GM15510 (cell line): ENCODE measurements around the gene COL28A1.

Experiments
- POLR2A ChIP-seq: IDR thresholded peaks from 3 replicates; pipeline ENCODE4 v1.6.1; 2011; ENCODE audit warnings: borderline replicate concordance; ENCODE audit not compliant: insufficient read length; ENCODE audit errors: extremely low read depth

COL28A1 gene

GRCh38 chr7:7504910-7505704 lies 30.6 kb downstream of the COL28A1 start:
- no peak for TF ChIP-seq POLR2A

GRCh38 chr7:7499892-7500291 lies 35.8 kb downstream of the COL28A1 start:
- no peak for TF ChIP-seq POLR2A

GRCh38 chr7:7498856-7499255 lies 36.8 kb downstream of the COL28A1 start:
- TF ChIP-seq POLR2A: no peak

DNA sequence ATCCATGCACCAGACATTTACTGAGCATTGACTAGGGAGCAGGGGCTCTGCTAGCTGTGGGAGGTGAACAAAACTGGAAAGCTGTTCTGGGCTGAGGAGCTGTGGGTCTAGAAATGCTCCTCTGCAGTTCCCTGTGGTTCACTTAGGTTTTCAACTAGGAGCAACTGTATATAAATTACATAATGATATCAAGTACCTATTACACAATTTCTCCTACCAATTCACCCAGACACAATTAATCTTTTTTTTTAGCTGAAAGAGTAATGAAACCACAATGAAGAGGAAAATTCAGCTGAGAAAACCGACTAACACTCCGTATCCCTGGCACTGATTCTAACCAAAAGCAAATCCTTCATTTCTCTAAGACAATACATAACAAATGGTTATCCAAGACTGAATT lies 39.4 kb downstream of the COL28A1 start:
- no peak for TF ChIP-seq POLR2A

GRCh38 chr7:7495171-7495570 lies 40.5 kb downstream of the COL28A1 start:
- no peak for TF ChIP-seq POLR2A

DNA sequence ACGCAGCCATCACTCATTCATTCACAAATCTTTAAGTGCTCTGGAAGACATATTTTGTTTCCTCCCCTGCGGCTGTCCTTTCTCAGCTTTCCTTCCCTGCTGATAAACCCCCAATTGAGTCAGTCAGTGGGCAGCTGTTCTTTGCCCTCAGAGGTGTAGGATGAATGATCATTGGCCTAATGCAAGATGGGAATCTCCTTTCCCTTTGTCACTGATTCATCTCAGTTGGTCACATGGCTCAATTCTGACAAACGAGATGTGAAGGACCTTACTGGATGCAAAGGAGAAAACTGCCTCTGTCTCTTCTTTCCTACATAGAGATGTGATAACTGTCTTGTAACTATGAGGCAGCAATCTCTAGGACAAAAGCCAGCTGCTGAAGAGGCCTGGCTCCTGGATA lies 44.6 kb downstream of the COL28A1 start:
- no peak for TF ChIP-seq POLR2A

GRCh38 chr7:7490003-7490402 lies 45.7 kb downstream of the COL28A1 start:
- TF ChIP-seq POLR2A: no peak

- no peak for TF ChIP-seq POLR2A
Observed at GRCh38 chr7:7489546-7489945, 46.1 kb downstream of the COL28A1 start.

DNA sequence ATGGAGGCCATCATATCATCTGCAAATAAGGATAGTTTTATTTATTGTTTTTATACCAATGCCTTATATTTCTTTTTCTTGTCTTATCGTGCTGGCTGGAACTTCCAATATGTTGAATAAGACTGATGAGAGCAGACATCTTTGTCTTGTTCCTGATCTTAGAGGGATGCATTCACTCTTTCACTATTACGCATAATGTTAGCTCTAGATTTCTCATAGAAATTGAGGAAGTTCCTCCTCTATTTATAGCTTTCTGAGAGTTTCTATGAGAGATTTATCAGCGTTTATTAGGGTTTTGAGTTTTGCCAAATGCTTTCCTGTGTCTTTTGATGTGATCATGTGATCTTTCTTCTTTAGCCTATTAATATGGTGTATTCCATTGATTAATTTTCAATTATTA lies 49.3 kb downstream of the COL28A1 start:
- no peak for TF ChIP-seq POLR2A

- no peak for TF ChIP-seq POLR2A
Observed at GRCh38 chr7:7484072-7484471, 51.6 kb downstream of the COL28A1 start.

DNA sequence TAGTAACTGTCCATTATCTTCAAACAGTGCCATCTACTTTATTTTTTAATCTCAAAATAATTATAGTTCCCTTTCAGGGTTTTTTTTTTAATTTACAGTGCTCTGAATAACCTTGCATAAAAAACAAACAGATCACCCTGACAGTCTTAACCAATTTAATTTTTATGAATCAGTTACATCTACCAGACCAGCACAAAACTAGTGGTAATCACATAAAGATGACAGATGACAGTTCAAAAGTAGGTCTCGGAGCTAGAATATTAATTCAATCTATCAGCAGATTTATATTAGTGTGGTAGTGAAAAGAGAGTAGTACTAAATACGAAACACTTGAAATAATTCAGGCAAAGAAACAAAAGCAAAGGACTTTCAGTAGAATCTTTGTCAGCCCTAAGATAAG lies 53.9 kb downstream of the COL28A1 start:
- no peak for TF ChIP-seq POLR2A

- no peak for TF ChIP-seq POLR2A
Observed at GRCh38 chr7:7479275-7479805, 56.3 kb downstream of the COL28A1 start.

DNA sequence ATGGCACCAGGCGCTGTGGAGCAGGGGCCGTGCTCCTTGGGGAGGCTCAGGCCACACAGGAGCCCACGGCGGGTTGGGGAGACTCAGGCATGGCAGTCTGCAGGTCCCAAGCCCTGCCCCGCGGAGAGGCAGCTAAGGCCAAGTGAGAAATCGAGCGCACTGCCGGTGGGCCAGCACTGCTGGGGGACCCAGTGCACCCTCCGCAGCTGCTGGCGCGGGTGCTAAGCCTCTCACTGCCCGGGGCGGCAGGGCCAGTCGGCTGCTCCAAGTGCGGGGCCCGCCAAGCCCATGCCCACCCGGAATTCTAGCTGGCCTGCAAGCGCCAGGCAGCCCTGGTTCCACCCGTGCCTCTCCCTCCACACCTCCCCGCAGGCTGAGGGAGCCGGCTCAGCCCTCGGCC lies 57.1 kb downstream of the COL28A1 start:
- no peak for TF ChIP-seq POLR2A

DNA sequence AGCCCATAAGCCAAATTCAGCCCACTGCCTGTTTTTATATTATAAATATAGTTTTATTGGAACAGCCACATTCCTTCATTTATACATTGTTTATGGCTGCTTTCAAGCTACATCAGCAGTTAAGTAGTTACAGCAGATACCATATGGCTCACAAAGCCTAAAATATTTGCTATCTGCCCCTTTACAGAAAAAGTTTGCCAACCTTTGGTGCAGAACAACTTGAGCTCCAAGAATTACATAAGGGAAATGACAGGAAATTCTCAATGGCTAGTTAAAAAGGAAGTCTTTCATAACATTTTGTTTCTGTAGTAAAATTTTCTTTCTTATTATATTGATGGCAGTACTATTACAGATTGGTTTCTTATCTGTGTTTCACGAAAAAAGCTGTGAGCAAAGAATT lies 59.3 kb downstream of the COL28A1 start:
- no peak for TF ChIP-seq POLR2A

DNA sequence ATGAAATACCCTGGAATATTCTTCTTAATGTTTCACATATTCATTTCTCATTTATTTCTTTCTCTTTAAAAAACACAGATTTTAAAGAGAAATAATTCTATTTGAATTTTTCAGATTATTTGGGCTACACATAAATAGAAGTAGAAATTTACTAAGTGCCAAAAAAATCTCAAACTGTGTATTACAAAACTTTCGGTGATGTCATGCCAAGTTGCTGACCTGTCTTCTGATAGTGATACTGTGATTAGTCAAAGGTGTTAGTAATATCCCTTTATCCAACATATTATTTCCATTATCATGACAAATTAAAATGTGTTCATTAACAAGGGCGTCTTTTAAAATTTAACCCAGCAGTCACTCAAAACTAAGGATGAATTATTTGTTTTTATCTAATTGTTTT lies 60.1 kb downstream of the COL28A1 start:
- no peak for TF ChIP-seq POLR2A

- no peak for TF ChIP-seq POLR2A
Observed at GRCh38 chr7:7474436-7474835, 61.2 kb downstream of the COL28A1 start.

GRCh38 chr7:7454000-7454399 lies 81.7 kb downstream of the COL28A1 start:
- no peak for TF ChIP-seq POLR2A

DNA sequence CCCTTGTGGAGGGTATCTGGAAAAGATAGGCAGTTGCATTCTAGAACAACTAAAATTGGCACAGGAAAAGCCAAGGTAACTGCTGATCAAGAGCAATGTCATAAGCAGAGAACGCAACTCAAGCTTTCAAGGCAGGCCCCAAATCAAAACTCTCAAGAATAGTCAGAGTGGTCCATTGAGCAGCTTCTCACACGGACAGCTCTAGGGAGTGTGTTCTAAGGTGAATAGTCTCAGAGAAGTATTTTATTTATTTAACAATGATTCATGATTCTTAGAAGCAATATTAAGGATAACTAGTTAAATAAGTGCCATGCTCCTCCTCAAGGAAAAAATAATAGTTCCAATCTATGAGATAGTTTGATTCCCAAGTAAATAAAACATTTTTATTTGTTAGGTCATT lies 83.0 kb downstream of the COL28A1 start:
- TF ChIP-seq POLR2A: no peak

DNA sequence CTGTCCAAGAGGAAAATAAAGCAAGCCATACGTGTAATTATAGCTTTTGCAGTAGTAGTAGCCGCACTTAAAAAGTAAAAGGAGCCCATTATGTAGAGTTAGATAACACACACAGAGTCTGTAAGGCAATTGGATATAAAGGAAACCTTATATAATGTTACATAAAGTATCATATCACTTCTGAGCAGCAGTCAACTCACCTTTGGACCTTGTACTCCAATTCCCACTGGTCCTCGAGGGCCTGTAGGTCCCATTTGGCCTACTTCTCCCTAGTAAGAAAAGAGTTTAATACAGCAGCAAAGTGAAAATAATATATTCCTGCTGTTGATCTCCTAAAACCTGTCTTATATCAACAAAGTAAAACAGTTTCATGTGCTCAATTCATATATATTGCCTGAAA lies 83.6 kb downstream of the COL28A1 start:
- TF ChIP-seq POLR2A: no peak
